ENCODE results near the gene MCEMP1. TPM values are rescaled to one million over a fixed set of nuclear protein-coding genes. Genes with fewer than 3 reads are reported as not detected.
A peak's percentile ranks its signal among the peaks of the same experiment; 100 is the strongest.

Gene MCEMP1
- total RNA-seq, 1 donor from 2014 or later = not detected

- H3K27ac Mint-ChIP-seq = no peak overlapping the region
- DNase-seq (ENCODE audit: low spot score, unreplicated experiment) = no peak
- H3K27me3 Mint-ChIP-seq = peaks cover 14% of the 10 kb centered on the region
- peaks cover 26% of the 10 kb centered on the region for H3K4me1 Mint-ChIP-seq (ENCODE audit: low read depth)
- TF ChIP-seq, protein P1, sequence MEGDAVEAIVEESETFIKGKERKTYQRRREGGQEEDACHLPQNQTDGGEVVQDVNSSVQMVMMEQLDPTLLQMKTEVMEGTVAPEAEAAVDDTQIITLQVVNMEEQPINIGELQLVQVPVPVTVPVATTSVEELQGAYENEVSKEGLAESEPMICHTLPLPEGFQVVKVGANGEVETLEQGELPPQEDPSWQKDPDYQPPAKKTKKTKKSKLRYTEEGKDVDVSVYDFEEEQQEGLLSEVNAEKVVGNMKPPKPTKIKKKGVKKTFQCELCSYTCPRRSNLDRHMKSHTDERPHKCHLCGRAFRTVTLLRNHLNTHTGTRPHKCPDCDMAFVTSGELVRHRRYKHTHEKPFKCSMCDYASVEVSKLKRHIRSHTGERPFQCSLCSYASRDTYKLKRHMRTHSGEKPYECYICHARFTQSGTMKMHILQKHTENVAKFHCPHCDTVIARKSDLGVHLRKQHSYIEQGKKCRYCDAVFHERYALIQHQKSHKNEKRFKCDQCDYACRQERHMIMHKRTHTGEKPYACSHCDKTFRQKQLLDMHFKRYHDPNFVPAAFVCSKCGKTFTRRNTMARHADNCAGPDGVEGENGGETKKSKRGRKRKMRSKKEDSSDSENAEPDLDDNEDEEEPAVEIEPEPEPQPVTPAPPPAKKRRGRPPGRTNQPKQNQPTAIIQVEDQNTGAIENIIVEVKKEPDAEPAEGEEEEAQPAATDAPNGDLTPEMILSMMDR (IDR thresholded peaks at IDR 0.05; ENCODE audit: unreplicated experiment) = no peak
- H3K9me3 Mint-ChIP-seq (ENCODE audit: low read depth) = no peaks in the 10 kb centered on the region
- H3K36me3 Mint-ChIP-seq (ENCODE audit: insufficient read depth) = peaks cover 5% of the 10 kb centered on the region
- no peak overlapping the region for H3K4me3 Mint-ChIP-seq (ENCODE audit: low read depth)
These were observed 44.3 kb upstream of the MCEMP1 start for GRCh38 chr19:7632340-7633203.

DNA sequence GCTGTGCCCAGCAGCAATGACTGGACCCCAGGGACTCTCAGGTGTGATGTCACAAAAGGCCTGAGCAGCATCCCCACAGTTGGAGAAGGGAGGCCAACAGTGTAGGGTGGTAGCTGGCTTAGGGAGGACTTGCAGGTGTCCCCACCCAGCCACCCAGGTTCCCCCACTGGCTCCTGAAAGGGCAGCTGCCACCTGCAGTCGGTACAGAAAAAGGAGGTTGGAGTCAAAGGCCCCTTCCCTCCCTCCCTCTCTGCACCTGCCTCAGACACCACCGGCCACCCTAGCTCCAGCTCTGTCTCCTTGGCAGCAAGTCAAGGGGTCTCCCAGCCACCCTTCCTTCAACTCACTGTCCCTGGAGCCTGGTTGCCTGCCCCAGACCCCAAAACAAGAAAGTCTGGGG, 43.2 kb upstream of the MCEMP1 start, which contains the start of gene PCP2:
Gene PCP2 (minus strand): TSS at position 22 of the 400 bp plus-strand sequence. CDS start 262 bp downstream, outside the sequence.
- DNase-seq (ENCODE audit: low spot score, unreplicated experiment) = no peak
- Mint-ChIP-seq H3K9me3 (ENCODE audit: low read depth) (no peaks in the 10 kb centered on the region), H3K36me3 (ENCODE audit: insufficient read depth) (peaks cover 5% of the 10 kb centered on the region), H3K4me1 (ENCODE audit: low read depth) (peaks cover 19% of the 10 kb centered on the region), H3K27ac (peak within 1 kb of the TSS; percentile 87), H3K27me3 (peaks cover 14% of the 10 kb centered on the region), H3K4me3 (ENCODE audit: low read depth) (no peak within 1 kb of the TSS)
- TF ChIP-seq, protein P1 (IDR thresholded peaks at IDR 0.05; ENCODE audit: unreplicated experiment) = no peak

DNA sequence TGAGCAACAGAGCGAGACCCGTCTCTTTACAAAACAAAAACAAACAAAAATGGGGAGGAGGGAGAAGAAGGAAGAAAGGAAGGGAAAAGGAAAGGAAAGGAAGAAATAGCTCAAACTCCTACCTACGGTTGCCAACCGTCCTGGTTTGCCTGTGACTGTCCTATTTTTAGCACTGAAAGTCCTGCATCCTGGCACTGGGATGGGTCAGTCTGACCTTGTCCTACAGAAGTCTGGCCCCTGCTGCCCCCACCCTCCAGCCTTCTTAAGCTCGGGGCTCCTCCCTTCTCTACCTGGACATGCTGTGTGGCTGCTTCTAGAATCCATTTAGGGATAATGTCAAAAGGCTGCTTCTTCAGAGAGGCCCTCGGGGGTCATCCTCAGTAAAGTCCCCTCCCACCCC, 41.2 kb upstream of the MCEMP1 start:
- no peak for DNase-seq (ENCODE audit: low spot score, unreplicated experiment)
- TF ChIP-seq, protein P1 (IDR thresholded peaks at IDR 0.05; ENCODE audit: unreplicated experiment) = no peak
- no peaks in the 10 kb centered on the region for H3K9me3 Mint-ChIP-seq (ENCODE audit: low read depth)
- peak overlapping the region; percentile 76 for H3K4me3 Mint-ChIP-seq (ENCODE audit: low read depth)
- peaks cover 5% of the 10 kb centered on the region for H3K36me3 Mint-ChIP-seq (ENCODE audit: insufficient read depth)
- no peak overlapping the region for H3K27ac Mint-ChIP-seq
- H3K4me1 Mint-ChIP-seq (ENCODE audit: low read depth) = peaks cover 4% of the 10 kb centered on the region
- peaks cover 14% of the 10 kb centered on the region for H3K27me3 Mint-ChIP-seq

DNA sequence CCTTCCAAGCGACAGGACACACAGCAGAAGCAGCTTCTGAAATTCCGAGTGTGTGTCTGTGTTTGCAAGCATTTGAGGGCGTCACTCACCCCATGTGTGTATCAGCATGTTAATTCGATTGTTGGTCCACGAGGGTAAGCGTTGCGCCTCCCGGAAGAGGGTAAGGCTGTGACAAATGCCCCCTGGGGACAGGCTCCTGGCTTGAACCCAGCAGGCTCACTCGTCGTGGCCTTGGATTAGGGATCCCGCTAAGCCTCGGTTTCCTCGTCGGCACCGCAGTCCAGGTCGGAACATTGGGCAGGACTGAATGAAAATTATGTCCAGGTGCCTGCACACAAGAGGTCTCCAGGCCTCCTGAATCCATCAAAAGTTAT, 40.6 kb upstream of the MCEMP1 start:
- Mint-ChIP-seq H3K4me3 (ENCODE audit: low read depth) (peak overlapping the region; percentile 76), H3K4me1 (ENCODE audit: low read depth) (no peaks in the 10 kb centered on the region), H3K36me3 (ENCODE audit: insufficient read depth) (peaks cover 5% of the 10 kb centered on the region), H3K27me3 (peaks cover 14% of the 10 kb centered on the region), H3K9me3 (ENCODE audit: low read depth) (no peaks in the 10 kb centered on the region), H3K27ac (peak overlapping the region; percentile 74)
- DNase-seq (ENCODE audit: low spot score, unreplicated experiment) = no peak
- TF ChIP-seq, protein P1 (IDR thresholded peaks at IDR 0.05; ENCODE audit: unreplicated experiment) = no peak

DNA sequence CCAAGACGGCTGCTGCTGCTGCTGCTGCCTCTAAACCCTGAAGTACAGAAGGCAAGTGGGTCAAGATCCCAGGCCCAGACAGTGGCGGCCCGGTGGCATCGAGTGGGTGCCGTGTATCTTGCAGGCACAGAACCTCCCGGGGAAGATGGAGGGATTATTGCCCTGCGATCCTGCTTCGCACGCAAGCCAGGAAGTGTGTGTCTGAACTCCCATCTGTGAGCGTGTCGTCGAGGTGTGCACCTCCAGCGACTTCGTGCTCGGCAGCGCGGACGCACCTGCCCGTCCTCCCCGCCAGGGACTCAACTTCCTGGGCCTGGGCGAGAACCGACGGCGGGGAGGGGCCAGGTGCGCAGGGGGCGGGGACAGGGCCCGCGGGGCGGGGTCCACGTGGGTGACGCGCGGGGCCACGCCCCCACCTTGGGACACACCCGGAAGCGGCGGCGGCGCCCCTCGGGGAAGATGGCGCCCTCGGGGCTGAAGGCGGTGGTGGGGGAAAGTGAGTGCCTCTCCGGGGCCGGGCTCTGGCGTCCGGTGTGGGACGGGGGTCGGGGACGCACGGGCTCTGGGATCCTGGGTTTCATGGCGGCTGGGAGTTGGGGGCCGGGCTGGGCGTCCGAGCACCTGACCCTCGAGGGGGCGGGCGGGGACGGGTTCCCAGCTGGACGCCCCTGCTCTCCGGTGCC, 40.1 kb upstream of the MCEMP1 start, which contains the start of gene STXBP2:
Gene STXBP2 (plus strand): TSS at position 420 of the 683 bp plus-strand sequence. CDS start 40 bp downstream, at position 460.
- Mint-ChIP-seq H3K4me1 (ENCODE audit: low read depth) (no peaks in the 10 kb centered on the region), H3K9me3 (ENCODE audit: low read depth) (no peaks in the 10 kb centered on the region), H3K27me3 (peaks cover 14% of the 10 kb centered on the region), H3K36me3 (ENCODE audit: insufficient read depth) (peaks cover 5% of the 10 kb centered on the region), H3K27ac (peak within 1 kb of the TSS; percentile 87), H3K4me3 (ENCODE audit: low read depth) (peak within 1 kb of the TSS; percentile 76)
- TF ChIP-seq, protein P1 (IDR thresholded peaks at IDR 0.05; ENCODE audit: unreplicated experiment) = peak; percentile 38
- DNase-seq (ENCODE audit: low spot score, unreplicated experiment) = peak; percentile 85
